ENCODE measurements around the gene CRABP1. TPM values are rescaled to one million over a fixed set of nuclear protein-coding genes. Genes with fewer than 3 reads are reported as not detected.

The CRABP1 gene
- total and polyA plus RNA-seq, 4 donors: not detected

DNA sequence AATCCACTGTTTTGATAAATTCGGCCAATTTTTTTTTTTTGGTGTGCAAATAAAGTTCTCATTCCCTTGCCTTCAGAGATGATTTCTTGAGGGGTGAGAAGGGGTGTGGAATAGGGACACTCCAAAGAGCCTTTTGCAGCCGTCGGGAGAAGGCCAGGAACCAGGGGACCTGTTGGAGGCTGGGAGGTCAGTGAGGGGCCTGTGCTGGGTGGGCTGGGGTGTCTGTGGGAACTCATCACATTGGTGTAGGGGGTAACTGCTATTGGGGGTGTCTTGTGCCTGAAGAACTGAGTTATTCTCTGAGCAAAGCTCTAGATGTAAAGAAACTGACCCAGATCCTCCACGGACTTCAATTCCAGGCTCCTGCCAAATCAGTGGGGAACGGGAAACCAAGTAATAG, 27.2 kb upstream of the CRABP1 start:
- Histone ChIP-seq H3K9me3 (ENCODE audit: control insufficient read depth in 4 of 4, low read length in 3 of 4) (no peaks in the 10 kb centered on the region), H3K36me3 (ENCODE audit: control insufficient read depth in 4 of 4, insufficient read depth in 3 of 4, low read depth in 1 of 4, low read length in 3 of 4) (no peaks in the 10 kb centered on the region), H3K4me1 (ENCODE audit: control insufficient read depth in 4 of 4, insufficient read depth in 4 of 4, low read length in 3 of 4) (peaks cover 0 to 4% (median 1%) of the 10 kb centered on the region in 4 donors), H3K4me3 (ENCODE audit: low read depth in 1 of 3, low read length in 3 of 3) (no peak overlapping the region), H3K27me3 (ENCODE audit: control insufficient read depth in 4 of 4, insufficient read depth in 4 of 4, low read length in 3 of 4) (no peaks in the 10 kb centered on the region), H3K9ac (ENCODE audit: low read depth in 1 of 2, low read length in 2 of 2) (no peak overlapping the region), H3K27ac (ENCODE audit: low read depth in 1 of 2, low read length in 2 of 2) (no peak overlapping the region)
- WGBS: 86% methylated on average over 5 of the region's 5 CpGs
- DNase-seq (ENCODE audit: low spot score): no peak
- no peak for TF ChIP-seq RAD21 (IDR thresholded peaks at IDR 0.05)

DNA sequence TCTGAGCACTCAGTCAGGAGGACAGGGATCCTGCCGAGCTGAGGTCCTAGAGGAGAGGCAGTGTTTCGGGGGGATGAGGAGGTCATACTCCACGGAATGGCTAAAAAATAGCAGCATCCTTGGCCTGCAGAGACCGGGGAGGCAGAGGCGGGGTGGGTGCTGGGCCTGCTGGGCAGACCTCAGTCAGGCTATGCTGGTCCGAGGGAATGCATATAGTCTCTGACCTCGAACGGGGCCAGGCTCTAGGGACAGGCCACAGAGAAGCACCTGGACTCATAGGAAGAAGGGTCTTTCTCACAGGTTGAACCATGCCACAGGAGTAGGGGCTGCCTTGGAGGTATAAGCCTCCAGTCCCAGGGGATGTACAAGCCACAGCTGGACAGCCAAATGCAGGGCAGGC, 26.8 kb upstream of the CRABP1 start:
- no peak for TF ChIP-seq TAF1 (conservative IDR thresholded peaks at IDR 0.05)
- TF ChIP-seq SP1 (IDR thresholded peaks at IDR 0.05): no peak
- Histone ChIP-seq H3K36me3 (ENCODE audit: control insufficient read depth in 4 of 4, insufficient read depth in 3 of 4, low read depth in 1 of 4, low read length in 3 of 4) (no peaks in the 10 kb centered on the region), H3K27ac (ENCODE audit: low read depth in 1 of 2, low read length in 2 of 2) (no peak overlapping the region), H3K27me3 (ENCODE audit: control insufficient read depth in 4 of 4, insufficient read depth in 4 of 4, low read length in 3 of 4) (no peaks in the 10 kb centered on the region), H3K4me1 (ENCODE audit: control insufficient read depth in 4 of 4, insufficient read depth in 4 of 4, low read length in 3 of 4) (peaks cover 0 to 3% (median 1%) of the 10 kb centered on the region in 4 donors), H3K9me3 (ENCODE audit: control insufficient read depth in 4 of 4, low read length in 3 of 4) (no peaks in the 10 kb centered on the region), H3K4me3 (ENCODE audit: low read depth in 1 of 3, low read length in 3 of 3) (no peak overlapping the region), H3K9ac (ENCODE audit: low read depth in 1 of 2, low read length in 2 of 2) (no peak overlapping the region)
- no peak for DNase-seq (ENCODE audit: low spot score)
- WGBS: 70% methylated on average over 8 of the region's 8 CpGs

DNA sequence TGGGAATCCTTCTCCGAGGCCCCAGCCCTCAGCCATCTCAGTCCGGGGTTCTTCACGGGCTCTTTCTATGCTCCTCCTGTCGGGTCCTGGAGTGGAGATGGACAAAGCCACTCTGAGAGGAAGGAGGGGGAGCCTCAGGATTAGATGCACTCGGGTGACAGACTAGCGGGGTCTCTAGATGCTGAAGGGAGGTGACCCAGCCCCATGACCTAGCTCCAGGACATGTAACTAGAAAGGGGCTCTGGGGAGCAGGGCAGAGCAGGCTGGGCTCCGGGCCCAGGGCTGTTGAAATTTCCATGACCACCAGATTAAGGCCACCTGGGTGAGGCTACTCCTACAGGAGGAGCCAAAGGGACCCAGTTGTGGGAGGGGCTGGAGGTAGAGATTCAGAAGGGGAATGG, 26.0 kb upstream of the CRABP1 start:
- no peaks in the 10 kb centered on the region for H3K27me3 ChIP-seq (ENCODE audit: control insufficient read depth in 4 of 4, insufficient read depth in 4 of 4, low read length in 3 of 4)
- H3K36me3 ChIP-seq (ENCODE audit: control insufficient read depth in 4 of 4, insufficient read depth in 3 of 4, low read depth in 1 of 4, low read length in 3 of 4): no peaks in the 10 kb centered on the region
- no peaks in the 10 kb centered on the region for H3K9me3 ChIP-seq (ENCODE audit: control insufficient read depth in 4 of 4, low read length in 3 of 4)
- 86% methylated on average over 7 of the region's 7 CpGs for WGBS
- no peak for DNase-seq (ENCODE audit: low spot score)
- H3K27ac ChIP-seq (ENCODE audit: low read depth in 1 of 2, low read length in 2 of 2): no peak overlapping the region
- no peak overlapping the region for H3K4me3 ChIP-seq (ENCODE audit: low read depth in 1 of 3, low read length in 3 of 3)
- no peaks in the 10 kb centered on the region for H3K4me1 ChIP-seq (ENCODE audit: control insufficient read depth in 4 of 4, insufficient read depth in 4 of 4, low read length in 3 of 4)
- TF ChIP-seq NR2F2 (IDR thresholded peaks at IDR 0.05) (no peak), YY1 (IDR thresholded peaks at IDR 0.05) (no peak), EGR1 (IDR thresholded peaks at IDR 0.05; ENCODE audit: low read depth in 2 of 2) (no peak), HNF4A (conservative IDR thresholded peaks at IDR 0.05) (no peak), TAF1 (conservative IDR thresholded peaks at IDR 0.05) (no peak), GABPA (IDR thresholded peaks at IDR 0.05 in 1 of 2, conservative IDR thresholded peaks at IDR 0.05 in 1 of 2) (no peak), HNF4G (IDR thresholded peaks at IDR 0.05) (no peak), FOXA1 (IDR thresholded peaks at IDR 0.05) (no peak), SP1 (IDR thresholded peaks at IDR 0.05) (no peak), FOXA2 (IDR thresholded peaks at IDR 0.05) (no peak), JUND (IDR thresholded peaks at IDR 0.05) (no peak), RXRA (IDR thresholded peaks at IDR 0.05) (no peak), RAD21 (IDR thresholded peaks at IDR 0.05) (no peak)
- TF ChIP-seq, protein P1, sequence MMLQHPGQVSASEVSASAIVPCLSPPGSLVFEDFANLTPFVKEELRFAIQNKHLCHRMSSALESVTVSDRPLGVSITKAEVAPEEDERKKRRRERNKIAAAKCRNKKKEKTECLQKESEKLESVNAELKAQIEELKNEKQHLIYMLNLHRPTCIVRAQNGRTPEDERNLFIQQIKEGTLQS (IDR thresholded peaks at IDR 0.05): no peak
- TF ChIP-seq, protein P2, sequence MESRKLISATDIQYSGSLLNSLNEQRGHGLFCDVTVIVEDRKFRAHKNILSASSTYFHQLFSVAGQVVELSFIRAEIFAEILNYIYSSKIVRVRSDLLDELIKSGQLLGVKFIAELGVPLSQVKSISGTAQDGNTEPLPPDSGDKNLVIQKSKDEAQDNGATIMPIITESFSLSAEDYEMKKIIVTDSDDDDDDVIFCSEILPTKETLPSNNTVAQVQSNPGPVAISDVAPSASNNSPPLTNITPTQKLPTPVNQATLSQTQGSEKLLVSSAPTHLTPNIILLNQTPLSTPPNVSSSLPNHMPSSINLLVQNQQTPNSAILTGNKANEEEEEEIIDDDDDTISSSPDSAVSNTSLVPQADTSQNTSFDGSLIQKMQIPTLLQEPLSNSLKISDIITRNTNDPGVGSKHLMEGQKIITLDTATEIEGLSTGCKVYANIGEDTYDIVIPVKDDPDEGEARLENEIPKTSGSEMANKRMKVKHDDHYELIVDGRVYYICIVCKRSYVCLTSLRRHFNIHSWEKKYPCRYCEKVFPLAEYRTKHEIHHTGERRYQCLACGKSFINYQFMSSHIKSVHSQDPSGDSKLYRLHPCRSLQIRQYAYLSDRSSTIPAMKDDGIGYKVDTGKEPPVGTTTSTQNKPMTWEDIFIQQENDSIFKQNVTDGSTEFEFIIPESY (IDR thresholded peaks at IDR 0.05): no peak
- TF ChIP-seq, protein P3, sequence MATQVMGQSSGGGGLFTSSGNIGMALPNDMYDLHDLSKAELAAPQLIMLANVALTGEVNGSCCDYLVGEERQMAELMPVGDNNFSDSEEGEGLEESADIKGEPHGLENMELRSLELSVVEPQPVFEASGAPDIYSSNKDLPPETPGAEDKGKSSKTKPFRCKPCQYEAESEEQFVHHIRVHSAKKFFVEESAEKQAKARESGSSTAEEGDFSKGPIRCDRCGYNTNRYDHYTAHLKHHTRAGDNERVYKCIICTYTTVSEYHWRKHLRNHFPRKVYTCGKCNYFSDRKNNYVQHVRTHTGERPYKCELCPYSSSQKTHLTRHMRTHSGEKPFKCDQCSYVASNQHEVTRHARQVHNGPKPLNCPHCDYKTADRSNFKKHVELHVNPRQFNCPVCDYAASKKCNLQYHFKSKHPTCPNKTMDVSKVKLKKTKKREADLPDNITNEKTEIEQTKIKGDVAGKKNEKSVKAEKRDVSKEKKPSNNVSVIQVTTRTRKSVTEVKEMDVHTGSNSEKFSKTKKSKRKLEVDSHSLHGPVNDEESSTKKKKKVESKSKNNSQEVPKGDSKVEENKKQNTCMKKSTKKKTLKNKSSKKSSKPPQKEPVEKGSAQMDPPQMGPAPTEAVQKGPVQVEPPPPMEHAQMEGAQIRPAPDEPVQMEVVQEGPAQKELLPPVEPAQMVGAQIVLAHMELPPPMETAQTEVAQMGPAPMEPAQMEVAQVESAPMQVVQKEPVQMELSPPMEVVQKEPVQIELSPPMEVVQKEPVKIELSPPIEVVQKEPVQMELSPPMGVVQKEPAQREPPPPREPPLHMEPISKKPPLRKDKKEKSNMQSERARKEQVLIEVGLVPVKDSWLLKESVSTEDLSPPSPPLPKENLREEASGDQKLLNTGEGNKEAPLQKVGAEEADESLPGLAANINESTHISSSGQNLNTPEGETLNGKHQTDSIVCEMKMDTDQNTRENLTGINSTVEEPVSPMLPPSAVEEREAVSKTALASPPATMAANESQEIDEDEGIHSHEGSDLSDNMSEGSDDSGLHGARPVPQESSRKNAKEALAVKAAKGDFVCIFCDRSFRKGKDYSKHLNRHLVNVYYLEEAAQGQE (IDR thresholded peaks at IDR 0.05): no peak
- TF ChIP-seq, protein P4, sequence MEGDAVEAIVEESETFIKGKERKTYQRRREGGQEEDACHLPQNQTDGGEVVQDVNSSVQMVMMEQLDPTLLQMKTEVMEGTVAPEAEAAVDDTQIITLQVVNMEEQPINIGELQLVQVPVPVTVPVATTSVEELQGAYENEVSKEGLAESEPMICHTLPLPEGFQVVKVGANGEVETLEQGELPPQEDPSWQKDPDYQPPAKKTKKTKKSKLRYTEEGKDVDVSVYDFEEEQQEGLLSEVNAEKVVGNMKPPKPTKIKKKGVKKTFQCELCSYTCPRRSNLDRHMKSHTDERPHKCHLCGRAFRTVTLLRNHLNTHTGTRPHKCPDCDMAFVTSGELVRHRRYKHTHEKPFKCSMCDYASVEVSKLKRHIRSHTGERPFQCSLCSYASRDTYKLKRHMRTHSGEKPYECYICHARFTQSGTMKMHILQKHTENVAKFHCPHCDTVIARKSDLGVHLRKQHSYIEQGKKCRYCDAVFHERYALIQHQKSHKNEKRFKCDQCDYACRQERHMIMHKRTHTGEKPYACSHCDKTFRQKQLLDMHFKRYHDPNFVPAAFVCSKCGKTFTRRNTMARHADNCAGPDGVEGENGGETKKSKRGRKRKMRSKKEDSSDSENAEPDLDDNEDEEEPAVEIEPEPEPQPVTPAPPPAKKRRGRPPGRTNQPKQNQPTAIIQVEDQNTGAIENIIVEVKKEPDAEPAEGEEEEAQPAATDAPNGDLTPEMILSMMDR (IDR thresholded peaks at IDR 0.05; ENCODE audit: low read depth, low read length, missing input control): no peak
- TF ChIP-seq, protein P5, sequence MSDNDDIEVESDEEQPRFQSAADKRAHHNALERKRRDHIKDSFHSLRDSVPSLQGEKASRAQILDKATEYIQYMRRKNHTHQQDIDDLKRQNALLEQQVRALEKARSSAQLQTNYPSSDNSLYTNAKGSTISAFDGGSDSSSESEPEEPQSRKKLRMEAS (IDR thresholded peaks at IDR 0.05): no peak
- no peak overlapping the region for H3K9ac ChIP-seq (ENCODE audit: low read depth in 1 of 2, low read length in 2 of 2)
